SK-N-SH (cell line): ENCODE measurements around the gene RFTN1. TPM values are rescaled to one million over a fixed set of nuclear protein-coding genes. Genes with fewer than 3 reads are reported as not detected.

Experiments
- CTCF ChIA-PET: fragments of 300-600, 350-600 bp; formaldehyde crosslinking; extraction: SDS; loops from one replicate; lab custom pipeline; 2021; lab: Yijun Ruan, JAX
- POLR2A ChIA-PET: fragments of 350-600 bp; sonication (Branson Sonifier 250); formaldehyde crosslinking; extraction: SDS; loops from one replicate; lab custom pipeline; 2020; ENCODE audit warnings: antibody characterized with exemption, inconsistent platforms; lab: Yijun Ruan, JAX
- DNase-seq: peaks from one replicate; pipeline ENCODE4 v3.0.0; 2012
- H2AFZ ChIP-seq: fragments of 200-600 bp; sonication (generic); 2 replicates; pipeline ENCODE4 v1.8.1; 2016; ENCODE audit warnings: antibody characterized with exemption, mild to moderate bottlenecking, low read depth
- H3F3A ChIP-seq: fragments of 200-600 bp; sonication (generic); replicated peaks from 2 replicates; pipeline ENCODE3; 2016; ENCODE audit warnings: antibody characterized with exemption, mild to moderate bottlenecking; ENCODE audit not compliant: insufficient read depth
- H3K27ac ChIP-seq, 2 experiments: fragments of 200-500 bp in 1 of 2; fragments of 200-600 bp in 1 of 2; sonication (Bioruptor generic) in 1 of 2; sonication (generic), shearing (Covaris generic) in 1 of 2; 2 replicates each; pipeline versions ENCODE4 v1.5.1 to v1.6.1; 2014 to 2016; ENCODE audit warnings: low read depth in 2 of 2, inconsistent platforms in 1 of 2, low read length in 1 of 2, mild to moderate bottlenecking in 1 of 2, mixed read lengths in 1 of 2
- H3K27me3 ChIP-seq: fragments of 200-600 bp; sonication (generic), shearing (Covaris generic); 2 replicates; pipeline ENCODE4 v1.6.1; 2016; ENCODE audit warnings: mixed run types; ENCODE audit not compliant: insufficient read depth
- H3K36me3 ChIP-seq, 2 experiments: fragments of 200-500 bp in 1 of 2; fragments of 200-600 bp in 1 of 2; sonication (Bioruptor generic) in 1 of 2; sonication (generic) in 1 of 2; replicated peaks in 1 of 2; 2 replicates each; pipeline versions ENCODE3 to v1.5.1; 2014 to 2016; ENCODE audit warnings: low read length in 1 of 2, mild to moderate bottlenecking in 1 of 2; ENCODE audit not compliant: insufficient read depth in 2 of 2, control insufficient read depth in 1 of 2
- H3K4me1 ChIP-seq, 2 experiments: fragments of 200-500 bp in 1 of 2; fragments of 200-600 bp in 1 of 2; sonication (Bioruptor generic) in 1 of 2; sonication (generic), shearing (Covaris generic) in 1 of 2; 2 replicates each; pipeline versions ENCODE4 v1.5.1 to v1.6.1; 2014 to 2016; ENCODE audit warnings: low read depth in 1 of 2, low read length in 1 of 2, mixed run types in 1 of 2; ENCODE audit not compliant: insufficient read depth in 2 of 2, control insufficient read depth in 1 of 2
- H3K4me2 ChIP-seq: fragments of 200-600 bp; sonication (generic), shearing (Covaris generic); 2 replicates; pipeline ENCODE4 v1.6.1; 2017; ENCODE audit warnings: mixed run types
- H3K4me3 ChIP-seq, 2 experiments: fragments of 200-500 bp in 1 of 2; fragments of 200-600 bp in 1 of 2; sonication (Bioruptor generic) in 1 of 2; sonication (generic), shearing (Covaris generic) in 1 of 2; 2 replicates each; pipeline versions ENCODE4 v1.5.1 to v1.8.1; 2014 to 2016; ENCODE audit warnings: low read depth in 2 of 2, inconsistent platforms in 1 of 2, low read length in 1 of 2, mild to moderate bottlenecking in 1 of 2, mixed read lengths in 1 of 2, moderate library complexity in 1 of 2
- H3K79me2 ChIP-seq: fragments of 200-600 bp; sonication (generic); 2 replicates; pipeline ENCODE4 v1.8.1; 2017; ENCODE audit warnings: mild to moderate bottlenecking; ENCODE audit not compliant: insufficient read depth
- H3K9ac ChIP-seq: fragments of 200-600 bp; sonication (generic); 2 replicates; pipeline ENCODE4 v1.6.1; 2017; ENCODE audit warnings: mixed run types
- H3K9me2 ChIP-seq: fragments of 200-600 bp; sonication (generic); 2 replicates; pipeline ENCODE4 v1.6.1; 2017; ENCODE audit warnings: mixed run types
- H3K9me3 ChIP-seq: fragments of 200-600 bp; sonication (generic); 2 replicates; pipeline ENCODE4 v1.6.1; 2017; ENCODE audit warnings: mixed run types, mild to moderate bottlenecking, moderate library complexity
- H4K20me1 ChIP-seq: fragments of 200-600 bp; sonication (generic); 2 replicates; pipeline ENCODE4 v1.6.1; 2017; ENCODE audit warnings: mild to moderate bottlenecking, mixed run types; ENCODE audit not compliant: insufficient read depth
- CTCF ChIP-seq: fragments of 200-600 bp; sonication (generic); IDR thresholded peaks from 2 replicates; pipeline ENCODE4 v1.6.1; 2017; ENCODE audit warnings: antibody characterized with exemption, mild to moderate bottlenecking, moderate library complexity
- EP300 ChIP-seq, 2 experiments: IDR thresholded peaks; 2 replicates each; pipeline versions ENCODE4 v1.4.0 to v1.6.1; 2012; ENCODE audit warnings: borderline replicate concordance in 1 of 2, low read depth in 1 of 2, low read length in 1 of 2
- EZH2phosphoT487 ChIP-seq: fragments of 200-600 bp; sonication (generic); IDR thresholded peaks from 2 replicates; pipeline ENCODE4 v1.6.1; 2017; ENCODE audit warnings: low read depth, mixed run types, mild to moderate bottlenecking, antibody characterized with exemption, moderate library complexity, borderline replicate concordance
- FOSL2 ChIP-seq: IDR thresholded peaks from 2 replicates; pipeline ENCODE4 v1.4.0; 2012; ENCODE audit warnings: low read depth, mild to moderate bottlenecking, moderate library complexity, borderline replicate concordance
- FOXJ3 ChIP-seq: sonication (generic); formaldehyde crosslinking; IDR thresholded peaks from 2 replicates; pipeline ENCODE4 v1.5.1; 2020; ENCODE audit warnings: mild to moderate bottlenecking, missing genetic modification reagents
- FOXM1 ChIP-seq: IDR thresholded peaks from 2 replicates; pipeline ENCODE4 v1.4.0; 2012; ENCODE audit warnings: low read depth, mild to moderate bottlenecking
- GATA2 ChIP-seq: sonication (generic); formaldehyde crosslinking; IDR thresholded peaks from 2 replicates; pipeline ENCODE4 v1.5.0; 2020; ENCODE audit warnings: mild to moderate bottlenecking, missing genetic modification reagents
- MAX ChIP-seq: IDR thresholded peaks from 2 replicates; pipeline ENCODE4 v1.4.0; 2012; ENCODE audit warnings: low read depth
- MEF2A ChIP-seq: IDR thresholded peaks from 2 replicates; pipeline ENCODE4 v1.4.0; 2012; ENCODE audit warnings: low read depth, borderline replicate concordance
- PBX3 ChIP-seq: IDR thresholded peaks from 2 replicates; pipeline ENCODE4; 2012
- POLR2AphosphoS5 ChIP-seq: IDR thresholded peaks from 2 replicates; pipeline ENCODE4 v1.6.1; 2012; ENCODE audit warnings: low read depth, low read length
- RAD21 ChIP-seq: IDR thresholded peaks from 2 replicates; pipeline ENCODE4 v1.6.1; 2012; ENCODE audit warnings: mild to moderate bottlenecking, low read length
- REST ChIP-seq: IDR thresholded peaks from 2 replicates; pipeline ENCODE4 v1.6.1; 2012; ENCODE audit warnings: mild to moderate bottlenecking, low read depth, low read length, moderate library complexity
- RXRA ChIP-seq: IDR thresholded peaks from 2 replicates; pipeline ENCODE4 v1.4.0; 2012; ENCODE audit warnings: low read depth, mild to moderate bottlenecking, borderline replicate concordance
- SIN3A ChIP-seq: IDR thresholded peaks from 2 replicates; pipeline ENCODE4 v1.6.1; 2012; ENCODE audit warnings: low read depth, mild to moderate bottlenecking, low read length, moderate library complexity, borderline replicate concordance
- SMC3 ChIP-seq: IDR thresholded peaks from 2 replicates; pipeline ENCODE4 v1.6.1; 2012; ENCODE audit warnings: low read depth, low read length, improper control_type of control experiment
- TAF1 ChIP-seq: IDR thresholded peaks from 2 replicates; pipeline ENCODE4 v1.6.1; 2012; ENCODE audit warnings: low read depth, mild to moderate bottlenecking, low read length, moderate library complexity, borderline replicate concordance
- TCF12 ChIP-seq: IDR thresholded peaks from 2 replicates; pipeline ENCODE4 v1.4.0; 2012
- TEAD4 ChIP-seq: IDR thresholded peaks from 2 replicates; pipeline ENCODE4 v1.4.0; 2012; ENCODE audit warnings: mild to moderate bottlenecking, borderline replicate concordance; ENCODE audit not compliant: insufficient read depth
- WGBS: methylation state at CpG from one replicate; pipeline ENCODE4 v1.1.6; 2017; ENCODE audit warnings: low lambda C conversion rate; 5-methylcytosine and 5-hydroxymethylcytosine counted together
- polyA plus RNA-seq, 3 experiments: library from polyadenylated mRNA; depleted of rRNA; stranded (reverse); fragments of >200 nt; gene quantifications; 2 replicates each; pipeline ENCODE4 v1.2.3, GENCODE V29; 2012

Gene RFTN1
- polyA plus RNA-seq, 1 of the 3 experiments (the other 2 are of a cell fraction) = 21.2 TPM

- no peak for DNase-seq
- Histone ChIP-seq H3F3A (no peaks in the 10 kb centered on the region), H3K79me2 (no peaks in the 10 kb centered on the region), H2AFZ (no peak overlapping the region), H3K4me3 (no peak overlapping the region), H3K9me3 (no peaks in the 10 kb centered on the region), H3K4me2 (no peak overlapping the region), H3K4me1 (peaks cover 0 to 2% of the 10 kb centered on the region in 2 experiments; a peak in 1 of 4 replicates), H3K27ac (no peak overlapping the region)
- ChIA-PET CTCF (interaction anchor here (1.8 to 2.8 kb wide), 2 partner anchors 28 to 32 kb away, joined by 3 to 14 read pairs; no protein-coding TSS in a partner anchor), POLR2A (no interaction called here)
- WGBS = 98% methylated on average over 7 of the region's 7 CpGs
- TF ChIP-seq SMC3 (no peak), RXRA (no peak), MAX (no peak), FOXM1 (no peak)
- TF ChIP-seq, all 33 proteins: peak for 0
- Histone ChIP-seq H3K9me2 (no peaks in the 10 kb centered on the region), H3K36me3 (peaks cover 26 to 64% of the 10 kb centered on the region in 2 experiments), H4K20me1 (no peaks in the 10 kb centered on the region), H3K9ac (no peak overlapping the region), H3K27me3 (no peaks in the 10 kb centered on the region)
Observed at GRCh38 chr3:16318176-16318575, 195.3 kb downstream of the RFTN1 start.

GRCh38 chr3:16317561-16317945, 195.9 kb downstream of the RFTN1 start:
- no peaks in the 10 kb centered on the region for H3F3A ChIP-seq
- TF ChIP-seq FOXJ3 (CRISPR knock-in tag) (no peak), TAF1 (no peak), TEAD4 (no peak), CTCF (no peak), RAD21 (no peak), FOSL2 (no peak), TCF12 (no peak), MEF2A (no peak), MAX (no peak), EP300 (IDR thresholded peaks at IDR 0.05; ENCODE audit: borderline replicate concordance in 1 of 2, low read depth in 1 of 2, low read length in 1 of 2) (no peak), GATA2 (no peak), EZH2phosphoT487 (no peak), REST (no peak), SIN3A (no peak), POLR2AphosphoS5 (no peak), PBX3 (no peak)
- H3K79me2 ChIP-seq = no peaks in the 10 kb centered on the region
- H3K27ac ChIP-seq = no peak overlapping the region; a peak in 1 of 4 replicates
- H3K9ac ChIP-seq = no peak overlapping the region
- POLR2A ChIA-PET = no interaction called here
- H2AFZ ChIP-seq = no peak overlapping the region
- no peaks in the 10 kb centered on the region for H3K9me3 ChIP-seq
- no peak for DNase-seq
- peaks cover 29 to 61% of the 10 kb centered on the region in 2 experiments for H3K36me3 ChIP-seq
- WGBS = 100% methylated on average over 1 of the region's 6 CpGs
- H3K4me3 ChIP-seq = no peak overlapping the region
- H3K9me2 ChIP-seq = no peaks in the 10 kb centered on the region
- H3K4me1 ChIP-seq = peaks cover 0 to 2% of the 10 kb centered on the region in 2 experiments; a peak in 1 of 4 replicates
- no peaks in the 10 kb centered on the region for H3K27me3 ChIP-seq
- CTCF ChIA-PET = interaction anchor here (1.8 kb wide), 1 partner anchor 32 kb away, joined by 3 read pairs; no protein-coding TSS in a partner anchor
- no peak overlapping the region for H3K4me2 ChIP-seq
- no peaks in the 10 kb centered on the region for H4K20me1 ChIP-seq
